AG04450 (cell line): Measurements from ENCODE around the gene SATB1. TPM values are rescaled to one million over a fixed set of nuclear protein-coding genes. Genes with fewer than 3 reads are reported as not detected.

Source experiments
- CTCF ChIA-PET: fragments of 300-600, 350-600 bp; formaldehyde crosslinking; extraction: SDS; loops from one replicate; lab custom pipeline; 2022; ENCODE audit warnings: antibody characterized with exemption, inconsistent platforms; lab: Charles Lee
- POLR2A ChIA-PET: fragments of 350-600 bp; formaldehyde crosslinking; extraction: SDS; loops from one replicate; lab custom pipeline; 2021; ENCODE audit warnings: antibody characterized with exemption, inconsistent platforms; lab: Yijun Ruan, JAX
- DNase-seq: peaks from one replicate; pipeline ENCODE4 v3.0.0-alpha.2; 2011; ENCODE audit warnings: low read depth, low spot score
- H3K27ac ChIP-seq: one replicate; pipeline ENCODE4 v1.5.1; 2012; ENCODE audit warnings: low read depth, low read length, control low read depth
- H3K27me3 ChIP-seq: one replicate; pipeline ENCODE4 v1.6.0; 2012; ENCODE audit warnings: low read length; ENCODE audit not compliant: control insufficient read depth, insufficient read depth
- H3K4me3 ChIP-seq: 2 replicates; pipeline ENCODE4 v1.5.1; 2011; ENCODE audit warnings: mild to moderate bottlenecking, low read depth, low read length, control low read depth
- H3K9me3 ChIP-seq: 2 replicates; pipeline ENCODE4 v1.5.1; 2012; ENCODE audit warnings: low read length; ENCODE audit not compliant: control insufficient read depth, insufficient read depth
- polyA plus RNA-seq: library from polyadenylated mRNA; depleted of rRNA; stranded (reverse); fragments of >200 nt; gene quantifications from 2 replicates; pipeline ENCODE4 v1.2.3, GENCODE V29; 2011
- TF ChIP-seq, protein P1 (sequence below): IDR thresholded peaks from 2 replicates; pipeline ENCODE4 v1.5.1; 2011; ENCODE audit warnings: low read depth, low read length, control low read depth, inconsistent platforms

SATB1 gene
- polyA plus RNA-seq, 1 experiment, result 12.3 TPM

DNA sequence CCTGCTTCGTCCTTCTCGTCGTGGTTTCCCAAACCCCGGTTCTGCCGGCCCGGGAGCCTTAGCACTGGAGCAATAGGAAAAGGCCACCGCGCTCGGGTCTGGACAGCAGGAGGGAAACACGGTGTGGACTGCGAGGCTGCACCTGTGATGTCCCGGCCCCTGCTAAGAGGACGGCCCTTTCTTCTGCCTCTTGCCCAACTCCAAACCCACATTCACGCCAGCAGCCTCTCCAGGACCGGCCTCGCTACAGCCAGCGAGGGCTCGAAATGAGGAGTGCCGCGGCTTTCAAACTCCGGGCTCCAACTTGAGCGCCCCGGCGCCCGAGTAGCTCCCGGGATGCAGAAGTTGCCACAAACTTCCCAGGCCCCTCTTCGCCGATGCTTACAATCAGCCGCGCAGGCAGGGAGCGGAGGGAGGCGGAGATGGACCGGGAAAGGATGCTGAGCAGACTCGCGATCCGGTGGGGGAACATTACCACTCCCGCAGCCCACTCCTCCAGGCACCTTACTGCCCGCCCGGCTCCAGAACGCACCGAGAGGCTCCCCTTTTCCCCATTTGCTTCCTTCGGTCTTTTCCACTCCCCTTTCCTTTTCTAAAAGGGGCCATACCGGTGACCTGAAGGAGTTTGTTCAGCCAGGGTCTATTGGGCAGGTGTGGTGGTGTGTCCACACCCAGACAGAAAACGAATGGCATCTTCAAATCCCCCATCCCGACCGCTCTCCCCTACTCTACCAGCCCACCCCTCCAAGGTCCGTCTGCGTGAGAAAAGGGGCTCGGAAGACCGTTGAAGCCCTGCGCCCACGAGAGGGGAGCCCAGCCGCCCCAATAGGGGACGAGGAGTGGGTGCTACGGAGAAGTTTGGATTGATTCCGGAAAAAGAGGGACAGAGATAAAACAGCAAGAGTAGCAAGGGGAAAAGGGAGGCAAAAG, 18.8 kb upstream of the SATB1 start:
- ChIA-PET POLR2A (no interaction called here), CTCF (interaction anchor here (0.6 to 0.9 kb wide), 2 partner anchors 55 to 1843 kb away, joined by 4 to 5 read pairs; no protein-coding TSS in a partner anchor)
- TF ChIP-seq, protein P1, sequence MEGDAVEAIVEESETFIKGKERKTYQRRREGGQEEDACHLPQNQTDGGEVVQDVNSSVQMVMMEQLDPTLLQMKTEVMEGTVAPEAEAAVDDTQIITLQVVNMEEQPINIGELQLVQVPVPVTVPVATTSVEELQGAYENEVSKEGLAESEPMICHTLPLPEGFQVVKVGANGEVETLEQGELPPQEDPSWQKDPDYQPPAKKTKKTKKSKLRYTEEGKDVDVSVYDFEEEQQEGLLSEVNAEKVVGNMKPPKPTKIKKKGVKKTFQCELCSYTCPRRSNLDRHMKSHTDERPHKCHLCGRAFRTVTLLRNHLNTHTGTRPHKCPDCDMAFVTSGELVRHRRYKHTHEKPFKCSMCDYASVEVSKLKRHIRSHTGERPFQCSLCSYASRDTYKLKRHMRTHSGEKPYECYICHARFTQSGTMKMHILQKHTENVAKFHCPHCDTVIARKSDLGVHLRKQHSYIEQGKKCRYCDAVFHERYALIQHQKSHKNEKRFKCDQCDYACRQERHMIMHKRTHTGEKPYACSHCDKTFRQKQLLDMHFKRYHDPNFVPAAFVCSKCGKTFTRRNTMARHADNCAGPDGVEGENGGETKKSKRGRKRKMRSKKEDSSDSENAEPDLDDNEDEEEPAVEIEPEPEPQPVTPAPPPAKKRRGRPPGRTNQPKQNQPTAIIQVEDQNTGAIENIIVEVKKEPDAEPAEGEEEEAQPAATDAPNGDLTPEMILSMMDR, result no peak
- peak overlapping the region; percentile 51 for H3K4me3 ChIP-seq
- DNase-seq, result no peak
- H3K9me3 ChIP-seq, result no peaks in the 10 kb centered on the region; the same call in 1 of the 2 replicates
- H3K27me3 ChIP-seq, result peaks cover 28% of the 10 kb centered on the region
- H3K27ac ChIP-seq, result no peak overlapping the region

DNA sequence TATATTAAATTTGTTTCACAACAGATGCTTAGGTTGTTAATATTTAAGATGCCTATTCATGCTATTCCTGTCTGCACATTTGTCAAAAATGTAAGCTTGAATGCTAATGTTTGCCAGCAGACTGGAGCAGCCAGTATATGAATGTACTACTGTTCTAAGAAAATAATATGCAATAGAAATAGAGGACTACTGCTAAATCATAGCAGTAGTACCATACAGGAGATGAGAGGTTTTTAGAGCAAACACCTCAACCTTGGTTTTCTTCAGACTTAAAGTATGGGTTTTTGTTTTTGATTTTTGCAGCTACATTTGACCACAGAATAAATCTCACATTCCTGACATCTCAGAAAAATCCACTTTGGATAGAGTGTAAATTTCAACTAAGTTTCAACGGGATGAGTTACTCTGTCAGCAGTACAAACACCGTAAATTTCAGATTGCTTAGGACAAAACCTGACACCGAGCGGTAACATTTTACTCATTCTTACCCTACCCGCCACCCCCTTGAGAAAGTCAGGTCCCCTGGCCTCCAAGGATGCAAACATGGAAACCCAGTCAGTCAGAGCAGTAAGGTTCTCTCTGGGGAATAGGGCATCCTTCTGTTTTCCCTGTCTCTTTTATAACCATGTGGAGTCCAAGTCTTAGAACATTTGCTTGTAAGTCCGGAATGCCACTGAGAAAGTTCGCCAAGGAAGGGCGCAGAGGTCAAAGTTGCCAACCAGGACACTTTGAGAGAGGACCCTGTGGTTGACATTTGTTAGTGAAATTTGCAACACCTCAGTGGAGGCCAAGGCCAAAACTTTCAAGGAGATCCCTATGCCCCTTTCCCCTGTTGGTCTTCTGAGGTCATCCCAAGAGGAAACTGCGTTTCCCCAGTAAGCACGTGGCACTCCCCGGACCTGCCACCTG, 17.9 kb upstream of the SATB1 start:
- Histone ChIP-seq H3K27ac (no peak overlapping the region), H3K27me3 (peaks cover 28% of the 10 kb centered on the region), H3K4me3 (no peak overlapping the region), H3K9me3 (no peaks in the 10 kb centered on the region; the same call in 1 of the 2 replicates)
- DNase-seq, result no peak
- ChIA-PET CTCF (no interaction called here), POLR2A (no interaction called here)
- TF ChIP-seq, protein P1, result no peak

DNA sequence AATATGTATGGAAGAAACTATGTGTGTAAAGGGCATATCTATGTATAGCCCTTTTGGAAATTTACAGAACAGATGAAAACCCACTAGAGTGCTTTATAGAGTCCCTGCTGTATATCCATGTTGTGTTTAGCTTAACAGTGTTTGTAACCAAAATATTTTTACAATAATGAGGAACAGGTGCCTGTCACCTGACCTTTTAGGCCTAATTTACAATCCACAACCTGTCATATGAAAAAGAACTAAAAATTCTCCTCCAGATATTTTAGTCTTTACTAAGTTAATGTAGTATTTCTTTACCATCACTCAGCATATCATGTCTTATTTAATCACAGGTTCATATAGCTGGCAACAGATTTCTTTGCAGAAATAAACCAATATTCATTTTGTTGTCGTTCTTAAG, 16.4 kb upstream of the SATB1 start:
- H3K9me3 ChIP-seq, result no peaks in the 10 kb centered on the region; the same call in 1 of the 2 replicates
- no peak overlapping the region for H3K27ac ChIP-seq
- no peak for DNase-seq
- H3K4me3 ChIP-seq, result no peak overlapping the region
- TF ChIP-seq, protein P1, result no peak
- ChIA-PET POLR2A (no interaction called here), CTCF (interaction anchor here (0.5 kb wide), 1 partner anchor 699 kb away, joined by 5 read pairs; the partner anchor contains the start of gene TBC1D5)
- H3K27me3 ChIP-seq, result peaks cover 28% of the 10 kb centered on the region

DNA sequence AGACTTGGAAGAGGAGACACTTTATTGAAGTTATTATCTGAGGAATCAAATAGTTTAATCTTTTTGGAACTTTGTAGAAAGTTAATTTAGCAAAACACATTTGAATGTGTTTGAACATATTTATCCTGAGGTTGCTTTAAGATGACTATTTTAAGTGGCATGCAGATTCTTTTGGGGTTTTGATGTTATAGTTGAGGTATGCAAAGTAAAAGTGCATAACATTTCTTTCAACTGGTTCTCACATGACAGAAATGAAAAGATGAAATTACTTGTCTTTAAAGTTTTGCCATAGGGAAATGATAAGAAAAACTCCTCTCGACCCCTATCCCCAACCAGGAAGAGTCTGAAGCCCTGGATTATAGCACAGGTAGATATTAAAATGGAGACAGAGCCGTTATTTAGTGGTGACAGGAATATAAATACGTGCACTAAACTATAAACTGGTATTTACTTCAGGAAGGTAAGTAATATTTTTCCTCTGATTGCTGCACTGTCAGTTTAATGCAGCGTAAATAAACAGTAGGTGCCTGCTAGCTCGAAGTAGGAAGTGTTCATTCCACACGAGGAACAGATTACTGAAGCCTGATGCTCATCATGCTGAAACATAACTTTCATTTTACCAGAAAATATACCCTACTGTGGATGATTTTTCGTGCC, 15.1 kb upstream of the SATB1 start:
- ChIA-PET POLR2A (no interaction called here), CTCF (interaction anchor here (0.7 kb wide), 1 partner anchor 51 kb away, joined by 3 read pairs; no protein-coding TSS in a partner anchor)
- TF ChIP-seq, protein P1, result no peak
- no peaks in the 10 kb centered on the region; the same call in 1 of the 2 replicates for H3K9me3 ChIP-seq
- H3K27me3 ChIP-seq, result peaks cover 16% of the 10 kb centered on the region
- no peak overlapping the region for H3K4me3 ChIP-seq
- H3K27ac ChIP-seq, result no peak overlapping the region
- DNase-seq, result no peak
